A673 (cell line): ENCODE data around the gene MUC20. TPM values are rescaled to one million over a fixed set of nuclear protein-coding genes. Genes with fewer than 3 reads are reported as not detected.
"Not testable (repeated sequence)": the region's sequence is repeated elsewhere in the genome, so short reads cannot be mapped to it uniquely, and the experiment has no call there.

Source experiments
- BruUV-seq: library from RNA; stranded (reverse); fragments of 400-500 nt; replicated peaks from 2 replicates; lab custom pipeline; 2021; lab: Mats Ljungman, UMichigan
- CTCF ChIA-PET: fragments of 300-600 bp; sonication (Branson Sonifier 250); formaldehyde crosslinking; loops from one replicate; lab custom pipeline; 2022; ENCODE audit warnings: antibody characterized with exemption; lab: Charles Lee
- POLR2A ChIA-PET: fragments of 300-600 bp; sonication (Branson Sonifier 250); formaldehyde crosslinking; loops from one replicate; lab custom pipeline; 2022; ENCODE audit warnings: antibody characterized with exemption; ENCODE audit not compliant: low non-redundant PET; lab: Charles Lee
- DNase-seq: peaks from one replicate; pipeline ENCODE4 v3.0.0-alpha.2; 2015; ENCODE audit warnings: low spot score
- H3K27ac ChIP-seq: fragments of 200-600 bp; sonication (generic); 2 replicates; pipeline ENCODE4 v1.5.1; 2016; ENCODE audit warnings: mixed run types, low read depth, mild to moderate bottlenecking, mixed read lengths, antibody characterized with exemption, low read length; ENCODE audit not compliant: poor library complexity, severe bottlenecking
- H3K27me3 ChIP-seq: fragments of 200-600 bp; sonication (generic); replicated peaks from 2 replicates; pipeline ENCODE4 v1.6.1; 2017; ENCODE audit warnings: mixed run types, low read depth, mild to moderate bottlenecking, mixed read lengths, antibody characterized with exemption, low read length; ENCODE audit not compliant: insufficient read depth, poor library complexity
- H3K36me3 ChIP-seq: fragments of 200-600 bp; sonication (generic); 2 replicates; pipeline ENCODE4 v1.6.1; 2016; ENCODE audit warnings: mixed run types, mild to moderate bottlenecking, mixed read lengths, antibody characterized with exemption, low read length; ENCODE audit not compliant: insufficient read depth, poor library complexity, severe bottlenecking
- H3K4me1 ChIP-seq: fragments of 200-600 bp; sonication (generic); 2 replicates; pipeline ENCODE4 v1.6.1; 2017; ENCODE audit warnings: mixed run types, mild to moderate bottlenecking, mixed read lengths, antibody characterized with exemption, low read length; ENCODE audit not compliant: insufficient read depth, poor library complexity, severe bottlenecking
- H3K4me3 ChIP-seq: fragments of 200-600 bp; sonication (generic); 2 replicates; pipeline ENCODE4 v1.5.1; 2016; ENCODE audit warnings: low read depth, mixed run types, mild to moderate bottlenecking, mixed read lengths, low read length; ENCODE audit not compliant: poor library complexity, severe bottlenecking
- H3K9me3 ChIP-seq: fragments of 200-600 bp; sonication (generic); 2 replicates; pipeline ENCODE4 v1.6.1; 2016; ENCODE audit warnings: mixed run types, low read depth, mild to moderate bottlenecking, mixed read lengths, antibody characterized with exemption, low read length; ENCODE audit not compliant: poor library complexity, severe bottlenecking
- EZH2 ChIP-seq: fragments of 200-600 bp; sonication (generic); IDR thresholded peaks from 2 replicates; pipeline ENCODE4 v1.6.1; 2017; ENCODE audit warnings: borderline replicate concordance, low read depth, mild to moderate bottlenecking, mixed read lengths, antibody characterized with exemption, low read length; ENCODE audit not compliant: poor library complexity, severe bottlenecking
- intact Hi-C: fragments of 100-400 bp; cut with micrococcal nuclease; formaldehyde crosslinking; loops from one replicate; pipeline ENCODE4 v1.10.0; 2022; ENCODE audit not compliant: unreplicated experiment
- microRNA-seq: library from miRNA; unstranded; fragments of <30 nt; microRNA quantifications from one replicate; pipeline ENCODE4 v1.2.0, GENCODE V29; 2021
- total RNA-seq: library from RNA; stranded (reverse); gene quantifications from 2 replicates; pipeline ENCODE4 v1.2.3, GENCODE V29; 2021
- TF ChIP-seq, protein P1 (sequence below): fragments of 300-800, 200-600 bp; sonication (generic); conservative IDR thresholded peaks from 2 replicates; pipeline ENCODE4 v1.5.1; 2017; ENCODE audit warnings: low read depth, mild to moderate bottlenecking, antibody characterized with exemption, low read length, moderate library complexity, mixed read lengths

Gene MUC20
- total RNA-seq, 1 experiment from 2014 or later = 1.1 TPM

DNA sequence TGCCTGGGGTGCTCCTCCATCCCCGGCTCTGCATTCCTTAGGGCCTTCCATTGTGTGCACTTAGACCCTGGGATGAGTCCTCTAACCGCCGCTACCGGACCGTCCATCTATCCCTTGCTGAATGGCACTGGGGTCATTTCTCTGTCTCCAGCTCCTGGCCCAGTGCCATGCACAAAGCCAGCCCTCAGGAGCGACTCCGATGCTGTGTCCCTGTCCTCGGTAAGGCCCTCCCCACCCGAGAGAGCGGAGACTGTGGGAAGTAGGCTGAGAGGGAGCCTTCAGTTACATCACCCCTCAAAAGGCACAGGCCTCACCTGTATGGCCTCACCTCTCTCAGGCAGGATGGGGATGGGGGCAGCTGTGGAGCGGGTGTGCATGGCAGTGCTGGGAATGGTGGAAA lies 57.2 kb downstream of the MUC20 start:
- CTCF ChIA-PET = no interaction called here
- Histone ChIP-seq H3K4me1 (no peaks in the 10 kb centered on the region), H3K27ac (no peak overlapping the region), H3K4me3 (no peak overlapping the region), H3K27me3 (no peaks in the 10 kb centered on the region), H3K9me3 (no peaks in the 10 kb centered on the region), H3K36me3 (no peaks in the 10 kb centered on the region)
- intact Hi-C loops = no loop called here
- POLR2A ChIA-PET = no interaction called here
- no TSS peak for BruUV-seq
- no peak for TF ChIP-seq EZH2
- TF ChIP-seq, protein P1, sequence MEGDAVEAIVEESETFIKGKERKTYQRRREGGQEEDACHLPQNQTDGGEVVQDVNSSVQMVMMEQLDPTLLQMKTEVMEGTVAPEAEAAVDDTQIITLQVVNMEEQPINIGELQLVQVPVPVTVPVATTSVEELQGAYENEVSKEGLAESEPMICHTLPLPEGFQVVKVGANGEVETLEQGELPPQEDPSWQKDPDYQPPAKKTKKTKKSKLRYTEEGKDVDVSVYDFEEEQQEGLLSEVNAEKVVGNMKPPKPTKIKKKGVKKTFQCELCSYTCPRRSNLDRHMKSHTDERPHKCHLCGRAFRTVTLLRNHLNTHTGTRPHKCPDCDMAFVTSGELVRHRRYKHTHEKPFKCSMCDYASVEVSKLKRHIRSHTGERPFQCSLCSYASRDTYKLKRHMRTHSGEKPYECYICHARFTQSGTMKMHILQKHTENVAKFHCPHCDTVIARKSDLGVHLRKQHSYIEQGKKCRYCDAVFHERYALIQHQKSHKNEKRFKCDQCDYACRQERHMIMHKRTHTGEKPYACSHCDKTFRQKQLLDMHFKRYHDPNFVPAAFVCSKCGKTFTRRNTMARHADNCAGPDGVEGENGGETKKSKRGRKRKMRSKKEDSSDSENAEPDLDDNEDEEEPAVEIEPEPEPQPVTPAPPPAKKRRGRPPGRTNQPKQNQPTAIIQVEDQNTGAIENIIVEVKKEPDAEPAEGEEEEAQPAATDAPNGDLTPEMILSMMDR = no peak
- no peak for DNase-seq

DNA sequence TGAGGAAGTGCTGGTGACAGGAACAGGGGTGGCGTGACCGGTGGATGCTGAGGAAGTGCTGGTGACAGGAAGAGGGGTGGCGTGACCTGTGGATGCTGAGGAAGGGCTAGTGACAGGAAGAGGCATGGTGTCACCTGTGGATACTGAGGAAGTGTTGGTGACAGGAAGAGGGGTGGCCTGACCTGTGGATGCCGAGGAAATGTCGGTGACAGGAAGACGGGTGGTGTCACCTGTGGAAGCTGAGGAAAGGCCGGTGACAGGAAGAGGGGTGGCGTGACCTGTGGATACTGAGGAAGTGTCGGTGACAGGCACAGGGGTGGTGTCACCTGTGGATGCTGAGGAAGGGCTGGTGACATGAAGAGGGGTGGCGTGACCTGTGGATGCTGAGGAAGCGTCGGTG lies 60.5 kb downstream of the MUC20 start:
- CTCF ChIA-PET, H3K36me3 ChIP-seq, H3K4me1 ChIP-seq, H3K4me3 ChIP-seq, H3K27me3 ChIP-seq, H3K27ac ChIP-seq, POLR2A ChIA-PET, DNase-seq, H3K9me3 ChIP-seq, intact Hi-C loops, BruUV-seq: not testable (repeated sequence)

Small RNA genes lying within 50 kb of the gene (microRNA-seq; reads per million reads assigned to microRNA genes)
- 1.6 reads per million for gene MIR570

Other genes with a start within 250 kb of the MUC20 start
- gene PPP1R2, start 177.7 kb upstream of the MUC20 start, total RNA-seq = 45.5 and 46.2 TPM in 2 replicates
- 0.50 TPM in 1 of 2 replicates, not detected in the other for gene APOD, start 137.0 kb upstream of the MUC20 start, total RNA-seq
- gene MUC4, start 91.0 kb downstream of the MUC20 start, total RNA-seq = not detected in 2 replicates
- gene TNK2, start 187.6 kb downstream of the MUC20 start, total RNA-seq = 18.2 and 24.4 TPM in 2 replicates